ENCODE data around the gene STRA6. TPM values are rescaled to one million over a fixed set of nuclear protein-coding genes. Genes with fewer than 3 reads are reported as not detected.
"Not testable (repeated sequence)": the region's sequence is repeated elsewhere in the genome, so short reads cannot be mapped to it uniquely, and the experiment has no call there.

The STRA6 gene
- total RNA-seq, 2 donors from 2014 or later = not detected

DNA sequence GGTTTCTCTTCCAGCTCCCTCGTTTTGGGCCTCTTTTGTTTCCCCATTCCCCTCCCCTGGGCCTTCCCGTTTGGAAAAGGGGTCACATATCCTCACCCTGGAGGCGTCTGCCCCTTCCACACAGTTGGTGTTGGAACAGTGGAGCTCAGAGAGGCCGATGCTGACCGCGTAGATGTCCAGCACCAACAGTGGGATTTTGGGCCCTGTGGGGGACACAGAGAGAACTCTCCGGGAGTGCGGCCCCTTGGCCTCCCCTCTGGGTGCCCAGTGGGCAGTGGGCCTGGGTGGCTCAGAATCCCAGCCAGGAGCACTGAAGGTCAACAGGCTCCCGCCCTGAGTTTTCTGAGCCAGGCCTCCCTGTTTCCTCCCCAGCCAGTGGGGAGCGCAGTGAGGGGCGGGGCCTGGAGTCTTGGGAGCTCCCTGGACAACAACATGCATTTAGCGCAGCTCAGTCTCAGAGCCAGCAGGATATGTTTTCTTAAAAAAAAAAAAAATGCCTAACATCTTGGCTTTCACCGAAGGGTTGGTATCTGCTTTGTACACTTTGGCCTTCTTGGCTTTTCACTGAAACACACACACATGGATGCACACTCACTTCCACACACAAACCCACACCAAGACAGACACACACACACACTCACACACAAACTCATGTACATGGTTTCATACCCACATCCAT lies 29.7 kb downstream of the STRA6 start:
- no peak overlapping the region for H3K4me3 Mint-ChIP-seq
- H3K36me3 Mint-ChIP-seq (ENCODE audit: low read depth) = no peaks in the 10 kb centered on the region
- H3K4me1 Mint-ChIP-seq = no peaks in the 10 kb centered on the region
- H3K27ac Mint-ChIP-seq = no peak overlapping the region
- no peak for ATAC-seq (replicated peaks)
- H3K27me3 Mint-ChIP-seq = peaks cover 12% of the 10 kb centered on the region
- H3K9me3 Mint-ChIP-seq = no peaks in the 10 kb centered on the region

DNA sequence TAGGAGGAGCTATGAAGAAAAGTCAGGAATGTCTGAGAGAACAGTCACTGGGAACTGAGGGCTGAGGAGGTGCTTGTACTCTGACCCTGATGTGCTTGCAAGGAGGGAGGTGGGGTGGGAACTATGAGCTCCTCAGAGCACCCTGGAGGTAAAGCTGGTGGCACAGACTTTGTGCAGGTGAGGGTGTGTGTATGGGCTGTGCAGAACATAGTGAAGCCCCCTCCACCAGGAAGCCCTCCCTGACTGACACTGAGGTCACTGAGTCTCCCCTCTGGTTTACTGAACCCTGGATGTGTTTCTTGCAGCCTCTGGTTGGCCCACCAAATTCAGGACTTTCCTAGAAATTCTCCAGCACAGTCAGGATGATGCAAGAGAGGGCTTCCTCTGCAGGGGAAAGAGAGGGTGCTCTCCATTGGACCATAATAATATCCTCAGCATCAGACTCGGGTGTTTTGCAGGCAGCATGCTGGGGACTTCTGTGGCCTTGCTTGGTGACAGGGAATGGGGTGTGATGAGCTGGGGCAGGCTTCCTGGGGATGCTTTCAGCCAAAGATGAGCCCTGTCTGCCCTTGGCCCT lies 30.5 kb downstream of the STRA6 start:
- Mint-ChIP-seq H3K4me1 (no peaks in the 10 kb centered on the region), H3K4me3 (no peak overlapping the region), H3K27ac (no peak overlapping the region), H3K27me3 (peaks cover 12% of the 10 kb centered on the region), H3K9me3 (no peaks in the 10 kb centered on the region), H3K36me3 (ENCODE audit: low read depth) (no peaks in the 10 kb centered on the region)
- no peak for ATAC-seq (replicated peaks)

DNA sequence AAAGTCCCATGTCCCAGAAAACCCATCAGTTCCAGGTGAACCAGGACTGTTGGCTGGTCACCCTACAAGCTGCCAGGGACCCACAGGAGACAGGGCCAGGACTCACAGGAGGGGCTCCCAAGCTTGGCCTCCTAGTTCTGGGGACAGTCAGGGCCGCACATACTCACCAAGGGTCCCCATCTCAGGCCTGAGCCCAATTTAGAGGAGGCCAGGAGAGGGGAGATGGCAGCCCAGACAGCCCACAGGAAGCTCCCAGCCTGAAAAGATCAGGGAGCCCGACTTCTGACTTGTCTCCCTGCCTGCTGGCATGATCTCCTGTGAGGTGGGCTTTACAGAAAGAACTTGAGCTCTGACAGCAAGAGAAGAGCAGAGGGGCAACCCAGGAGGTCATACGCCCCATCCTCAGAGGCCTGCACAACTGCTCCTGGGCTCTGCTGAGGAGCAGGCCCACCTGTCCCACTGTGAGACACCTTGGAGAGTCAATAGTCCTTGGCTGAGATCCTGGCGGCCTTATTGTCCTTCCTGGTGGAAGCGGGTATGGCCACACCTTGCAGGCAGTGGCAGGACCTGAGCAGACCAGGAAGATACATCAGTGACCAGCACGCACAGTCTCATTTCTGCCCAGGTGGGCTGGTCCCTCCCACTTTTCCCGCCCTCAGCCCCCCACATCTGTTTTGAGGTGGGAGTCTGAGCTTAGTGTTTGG lies 31.6 kb downstream of the STRA6 start:
- Mint-ChIP-seq H3K4me1 (no peaks in the 10 kb centered on the region), H3K27me3 (peaks cover 12% of the 10 kb centered on the region), H3K4me3 (no peak overlapping the region), H3K9me3 (no peaks in the 10 kb centered on the region), H3K36me3 (ENCODE audit: low read depth) (no peaks in the 10 kb centered on the region), H3K27ac (no peak overlapping the region)
- ATAC-seq (replicated peaks) = no peak

DNA sequence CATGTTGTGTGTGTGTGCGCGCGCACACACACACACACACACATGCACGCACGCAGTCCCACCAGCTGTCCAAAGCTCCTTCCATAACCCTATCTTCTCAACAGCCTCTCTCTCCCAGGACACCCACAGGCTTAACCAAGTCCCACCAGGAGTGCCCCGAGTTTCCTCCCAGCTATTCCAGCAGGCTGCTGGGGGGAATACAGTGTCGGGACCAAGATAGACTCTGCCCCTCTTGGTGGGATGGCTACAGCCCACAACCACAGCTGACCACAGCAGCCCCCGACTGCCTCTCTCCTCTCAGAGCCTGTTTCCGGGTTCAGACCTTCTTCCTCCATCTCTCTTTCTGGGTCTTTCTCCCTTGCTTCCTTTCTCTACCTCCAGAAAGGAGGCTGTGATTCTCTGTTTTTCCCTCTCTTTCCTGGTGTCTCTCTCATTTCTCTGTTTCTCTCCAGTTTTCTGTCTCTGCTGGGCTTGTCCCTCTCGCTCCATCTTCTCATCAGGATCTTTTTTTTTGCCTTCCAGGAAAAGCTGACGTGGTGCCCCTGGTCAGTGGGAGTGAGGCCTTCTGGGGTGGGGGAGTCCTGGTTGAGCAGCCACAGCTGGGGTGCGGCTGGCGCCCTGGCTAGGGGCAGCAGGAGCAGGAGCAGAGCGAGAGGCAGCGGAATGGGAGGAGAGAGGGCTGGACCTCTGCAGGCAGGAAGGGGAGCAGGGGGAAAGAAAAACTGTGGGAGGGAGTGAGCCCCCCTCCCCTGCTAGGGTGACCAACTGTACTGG lies 32.3 kb downstream of the STRA6 start:
- H3K4me1 Mint-ChIP-seq = no peaks in the 10 kb centered on the region
- no peak for ATAC-seq (replicated peaks)
- H3K36me3 Mint-ChIP-seq (ENCODE audit: low read depth) = no peaks in the 10 kb centered on the region
- H3K27ac Mint-ChIP-seq = no peak overlapping the region
- H3K4me3 Mint-ChIP-seq = no peak overlapping the region
- peaks cover 15% of the 10 kb centered on the region for H3K27me3 Mint-ChIP-seq
- H3K9me3 Mint-ChIP-seq = no peaks in the 10 kb centered on the region

DNA sequence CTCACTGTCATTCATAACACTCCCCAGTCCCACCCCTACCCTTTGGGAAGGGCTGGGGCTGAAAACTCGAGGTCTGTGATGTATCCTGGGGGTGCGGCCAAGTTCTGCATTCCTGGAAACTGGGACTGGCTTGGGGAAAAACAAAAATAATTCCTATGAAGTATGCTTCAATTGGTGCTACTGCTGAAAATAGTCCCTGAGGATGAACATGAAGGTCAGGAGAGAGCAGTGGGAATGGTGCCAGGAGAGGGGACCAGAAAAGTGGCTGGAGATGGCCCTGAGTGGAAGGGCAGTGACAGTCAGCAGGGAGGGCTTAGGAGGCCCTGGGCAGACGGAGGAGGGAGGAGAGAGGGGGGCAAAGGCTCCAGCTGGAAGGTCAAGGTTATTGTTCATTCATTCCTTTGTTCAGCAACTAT lies 33.9 kb downstream of the STRA6 start:
- no peaks in the 10 kb centered on the region for H3K4me1 Mint-ChIP-seq
- H3K36me3 Mint-ChIP-seq (ENCODE audit: low read depth) = no peaks in the 10 kb centered on the region
- H3K4me3 Mint-ChIP-seq = no peak overlapping the region
- ATAC-seq (replicated peaks) = no peak
- H3K9me3 Mint-ChIP-seq = no peaks in the 10 kb centered on the region
- no peak overlapping the region for H3K27ac Mint-ChIP-seq
- peaks cover 21% of the 10 kb centered on the region for H3K27me3 Mint-ChIP-seq

DNA sequence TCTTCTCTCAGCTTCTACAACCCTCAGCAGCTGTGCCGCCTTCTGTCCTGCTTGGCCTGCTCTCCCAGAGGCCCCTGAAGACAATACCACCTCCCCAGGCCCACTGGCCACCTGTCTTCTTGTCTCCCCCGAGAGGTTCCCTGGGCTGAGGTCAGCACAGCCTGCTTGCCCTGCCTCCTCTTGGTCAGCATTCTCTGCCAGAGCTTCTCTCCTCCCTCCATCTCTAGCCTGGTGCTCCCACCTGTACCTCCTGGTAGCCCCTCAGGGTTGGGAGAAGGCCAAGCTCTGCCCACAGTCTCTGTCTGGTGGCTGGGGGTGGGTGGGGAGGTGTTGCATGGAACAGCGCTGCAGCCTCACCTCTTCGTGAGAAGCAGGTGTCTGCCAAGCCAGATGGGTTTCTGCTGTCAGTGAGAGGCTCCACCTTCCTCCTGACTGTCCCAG lies 34.7 kb downstream of the STRA6 start:
- ATAC-seq (replicated peaks) = no peak
- no peaks in the 10 kb centered on the region for H3K4me1 Mint-ChIP-seq
- peaks cover 25% of the 10 kb centered on the region for H3K27me3 Mint-ChIP-seq
- no peak overlapping the region for H3K27ac Mint-ChIP-seq
- H3K36me3 Mint-ChIP-seq (ENCODE audit: low read depth) = no peaks in the 10 kb centered on the region
- H3K4me3 Mint-ChIP-seq = no peak overlapping the region
- no peaks in the 10 kb centered on the region for H3K9me3 Mint-ChIP-seq

DNA sequence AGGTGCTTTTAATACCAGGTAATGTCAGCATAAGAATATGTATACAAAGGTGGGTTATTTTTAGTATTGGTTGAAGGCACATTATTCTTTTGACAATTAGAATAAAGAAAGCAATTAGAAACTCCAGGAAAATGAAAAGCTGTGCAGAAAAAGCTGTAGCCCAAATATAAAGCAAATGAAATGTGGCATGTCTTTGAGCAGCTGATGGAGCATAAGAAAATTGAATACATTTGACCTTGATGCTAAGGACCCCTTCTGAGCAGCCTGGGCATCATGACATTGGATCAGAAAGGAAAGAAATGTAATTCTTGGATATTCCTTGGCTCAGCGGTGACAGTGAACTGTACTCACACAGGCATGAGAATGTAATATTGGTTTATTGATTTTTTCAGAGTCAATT lies 37.1 kb downstream of the STRA6 start:
- H3K27me3 Mint-ChIP-seq = peaks cover 29% of the 10 kb centered on the region
- no peaks in the 10 kb centered on the region for H3K4me1 Mint-ChIP-seq
- no peaks in the 10 kb centered on the region for H3K36me3 Mint-ChIP-seq (ENCODE audit: low read depth)
- no peaks in the 10 kb centered on the region for H3K9me3 Mint-ChIP-seq
- no peak for ATAC-seq (replicated peaks)
- H3K27ac Mint-ChIP-seq = no peak overlapping the region
- no peak overlapping the region for H3K4me3 Mint-ChIP-seq

DNA sequence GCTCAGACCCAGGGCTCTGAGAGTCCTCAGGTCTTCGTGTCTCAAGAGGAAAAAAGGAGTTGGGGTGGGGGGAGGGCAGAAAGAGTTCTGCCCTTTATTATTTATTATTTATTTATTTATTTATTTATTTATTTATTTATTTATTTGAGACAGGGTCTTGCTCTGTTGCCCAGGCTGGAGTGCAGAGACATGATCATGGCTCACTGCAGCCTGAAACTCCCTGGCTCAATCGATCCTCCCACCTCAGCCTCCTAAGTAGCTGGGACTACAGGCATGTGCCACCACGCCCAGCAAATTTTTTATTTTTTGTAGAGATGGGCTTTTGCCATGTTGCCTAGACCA lies 40.4 kb downstream of the STRA6 start:
- H3K9me3 Mint-ChIP-seq; ATAC-seq (replicated peaks); H3K4me3 Mint-ChIP-seq; H3K36me3 Mint-ChIP-seq (ENCODE audit: low read depth); H3K4me1 Mint-ChIP-seq; H3K27ac Mint-ChIP-seq: not testable (repeated sequence)
- H3K27me3 Mint-ChIP-seq = peaks cover 24% of the 10 kb centered on the region

DNA sequence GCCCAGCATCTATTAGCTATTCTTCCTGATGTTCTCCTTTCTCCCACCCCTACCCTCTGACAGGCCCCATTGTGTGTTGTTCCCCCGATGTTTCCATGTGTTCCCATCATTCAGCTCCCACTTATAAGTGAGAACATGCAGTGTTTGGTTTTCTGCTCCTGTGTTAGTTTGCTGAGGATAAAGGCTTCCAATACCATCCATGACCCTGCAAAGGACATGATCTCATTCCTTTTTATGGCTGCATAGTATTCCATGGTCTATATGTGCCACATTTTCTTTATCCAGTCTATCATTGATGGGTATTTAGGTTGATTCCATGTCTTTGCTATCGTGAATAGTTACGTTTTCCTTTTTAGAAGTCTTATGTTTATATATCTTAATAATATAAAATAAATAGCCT lies 42.2 kb downstream of the STRA6 start:
- H3K9me3 Mint-ChIP-seq; ATAC-seq (replicated peaks): not testable (repeated sequence)

DNA sequence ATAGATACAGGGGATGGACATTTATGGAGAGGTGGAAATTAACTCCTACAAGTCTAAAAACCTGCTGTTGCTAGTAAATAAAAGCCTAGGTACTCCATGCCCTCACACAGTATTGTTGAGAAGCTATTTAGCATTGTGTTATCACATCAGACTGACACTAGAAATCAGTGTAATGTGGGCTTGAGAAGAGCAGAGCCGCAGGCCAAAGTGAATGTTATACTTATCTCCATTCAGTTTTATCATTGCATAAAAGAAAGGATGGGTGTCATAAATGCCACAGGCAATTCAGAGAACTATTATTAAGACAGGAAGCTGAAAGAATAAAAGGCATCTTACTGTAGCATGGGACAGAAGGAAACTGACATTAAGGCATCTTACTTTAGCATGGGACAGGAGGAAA lies 42.8 kb downstream of the STRA6 start:
- no peak overlapping the region for H3K27ac Mint-ChIP-seq
- H3K36me3 Mint-ChIP-seq (ENCODE audit: low read depth) = no peaks in the 10 kb centered on the region

More for the DNA sequence above, 42.2 kb downstream of the STRA6 start:
- not testable (repeated sequence) for H3K27ac Mint-ChIP-seq; H3K4me1 Mint-ChIP-seq; H3K36me3 Mint-ChIP-seq (ENCODE audit: low read depth); H3K4me3 Mint-ChIP-seq
- peaks cover 21% of the 10 kb centered on the region for H3K27me3 Mint-ChIP-seq

DNA sequence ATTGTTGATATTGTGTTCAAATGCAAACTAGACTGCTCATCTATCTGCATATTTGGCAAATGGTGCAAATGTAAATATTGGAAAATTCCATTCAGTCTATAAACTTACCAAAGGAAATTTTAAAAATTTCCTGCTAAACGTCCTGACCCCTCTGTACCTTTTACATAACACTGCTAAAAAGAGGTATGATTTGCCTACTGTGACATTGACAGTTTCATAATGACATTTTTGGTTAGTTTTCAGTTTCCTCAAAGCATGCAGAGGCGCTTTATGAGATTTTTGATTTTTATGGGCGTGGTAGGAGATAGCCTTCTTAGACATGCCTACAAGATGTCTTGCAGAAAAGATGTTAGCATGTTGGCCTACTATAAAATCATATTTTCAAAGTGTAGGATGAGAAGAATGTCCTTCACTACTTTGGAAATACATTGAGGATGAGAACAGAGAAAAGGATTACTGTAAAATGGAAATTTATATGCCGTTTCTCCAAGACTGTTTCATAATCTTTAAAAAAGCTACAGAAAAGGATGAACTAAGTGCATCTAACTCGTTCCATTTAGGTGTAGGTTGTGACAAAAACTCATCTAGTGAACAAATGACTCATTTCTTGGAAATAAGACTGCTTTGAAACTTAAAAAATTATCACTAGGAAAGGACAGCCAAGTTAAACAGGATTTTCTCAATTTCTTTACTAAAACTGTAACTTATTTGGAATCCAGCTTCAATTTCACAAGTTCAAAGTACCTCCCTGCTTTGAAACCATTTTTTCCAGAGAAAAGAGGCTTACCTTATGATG lies 43.5 kb downstream of the STRA6 start:
- peaks cover 3% of the 10 kb centered on the region for H3K4me1 Mint-ChIP-seq
- ATAC-seq (replicated peaks) = peak; percentile 68
- no peak overlapping the region for H3K27ac Mint-ChIP-seq
- H3K4me3 Mint-ChIP-seq = peak overlapping the region; percentile 13
- peaks cover 16% of the 10 kb centered on the region for H3K27me3 Mint-ChIP-seq
- H3K36me3 Mint-ChIP-seq (ENCODE audit: low read depth) = no peaks in the 10 kb centered on the region
- no peaks in the 10 kb centered on the region for H3K9me3 Mint-ChIP-seq

More for the DNA sequence above, 42.8 kb downstream of the STRA6 start:
- peaks cover 3% of the 10 kb centered on the region for H3K4me1 Mint-ChIP-seq
- H3K9me3 Mint-ChIP-seq = no peaks in the 10 kb centered on the region
- H3K27me3 Mint-ChIP-seq = peaks cover 21% of the 10 kb centered on the region
- no peak for ATAC-seq (replicated peaks)
- H3K4me3 Mint-ChIP-seq = no peak overlapping the region

DNA sequence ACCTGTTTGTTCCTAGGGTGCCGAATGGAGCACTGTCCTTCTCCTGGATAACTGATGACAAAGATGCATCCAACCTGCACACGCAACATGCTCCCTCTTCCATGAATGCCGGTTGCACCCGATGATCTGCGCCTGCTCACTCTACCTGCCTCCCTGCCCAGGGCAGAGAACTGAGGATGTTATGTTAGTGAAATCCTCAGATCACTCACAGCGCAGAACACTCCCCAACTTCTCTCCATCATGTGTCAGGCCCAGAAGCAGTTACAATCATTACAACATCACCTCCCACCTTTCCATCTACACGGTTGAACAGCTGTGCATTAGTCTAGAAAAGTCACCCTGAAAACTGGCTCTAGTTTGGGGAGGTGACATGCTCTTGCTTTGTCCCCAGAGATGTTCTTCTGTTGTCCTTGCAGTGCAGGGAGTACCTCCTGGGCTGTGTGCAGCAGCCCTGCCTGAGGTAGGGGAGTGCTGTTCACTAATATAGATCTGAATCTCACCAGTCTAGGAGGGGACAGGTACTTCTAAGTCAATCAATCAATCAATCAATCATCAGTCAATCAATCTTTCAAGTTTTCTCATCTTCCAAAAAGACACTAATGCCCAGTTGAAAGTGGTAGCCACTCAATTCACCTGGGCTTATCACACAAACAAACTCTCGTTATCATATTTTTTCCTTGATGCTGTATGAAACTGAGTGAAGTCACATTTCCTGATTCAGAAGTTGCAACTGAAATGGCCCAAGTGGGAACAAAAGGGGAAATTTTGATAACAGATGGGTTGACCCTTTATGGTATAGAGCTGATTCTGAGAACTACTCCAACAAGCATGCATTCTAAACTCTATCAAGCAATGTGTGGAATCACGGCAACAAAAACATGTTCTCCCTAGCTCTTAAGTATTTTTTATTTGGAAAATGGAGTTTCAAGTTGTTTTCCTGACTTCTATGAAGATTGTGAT lies 44.4 kb downstream of the STRA6 start:
- Mint-ChIP-seq H3K4me1 (peaks cover 3% of the 10 kb centered on the region), H3K27me3 (peaks cover 19% of the 10 kb centered on the region)

DNA sequence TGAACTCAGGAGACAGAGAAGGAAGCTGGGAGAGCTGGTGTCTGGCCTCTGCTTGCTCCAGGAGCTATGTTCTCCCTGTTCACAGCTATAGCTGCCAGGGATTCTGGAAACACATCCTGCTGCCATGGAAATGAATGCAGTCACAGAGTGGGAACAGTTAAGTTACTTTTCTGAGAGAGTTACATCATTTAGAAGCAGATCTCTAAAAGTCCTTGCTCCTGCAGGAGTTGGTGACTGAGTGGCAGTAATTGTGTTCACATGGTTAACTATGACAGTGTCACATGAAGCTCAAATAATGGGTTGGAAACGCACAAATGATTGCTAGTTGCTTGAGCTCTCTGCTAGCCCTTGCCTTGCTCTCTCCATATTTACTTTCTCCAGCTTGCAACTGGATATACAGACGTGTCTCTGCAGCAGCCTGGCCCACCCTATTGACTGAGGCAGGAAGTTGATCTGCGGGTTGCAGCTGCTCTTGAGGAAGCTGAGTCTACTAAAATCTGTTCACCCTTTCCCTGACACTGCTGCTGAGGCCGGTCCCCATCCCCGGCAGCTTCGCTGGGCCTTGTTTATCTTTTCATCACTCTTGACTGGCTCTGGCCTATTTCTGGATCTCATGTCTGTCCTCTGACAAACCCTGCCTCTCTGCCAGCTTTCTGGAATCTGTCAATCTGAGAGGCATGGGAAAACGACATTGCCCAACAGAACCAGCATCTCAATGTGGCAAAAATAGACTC lies 45.7 kb downstream of the STRA6 start:
- H3K27me3 Mint-ChIP-seq = peaks cover 16% of the 10 kb centered on the region
- no peak for ATAC-seq (replicated peaks)
- H3K27ac Mint-ChIP-seq = no peak overlapping the region
- no peaks in the 10 kb centered on the region for H3K9me3 Mint-ChIP-seq
- no peak overlapping the region for H3K4me3 Mint-ChIP-seq
- peaks cover 3% of the 10 kb centered on the region for H3K4me1 Mint-ChIP-seq
- H3K36me3 Mint-ChIP-seq (ENCODE audit: low read depth) = no peaks in the 10 kb centered on the region

More for the DNA sequence above, 44.4 kb downstream of the STRA6 start:
- Mint-ChIP-seq H3K9me3 (no peaks in the 10 kb centered on the region), H3K27ac (no peak overlapping the region), H3K4me3 (no peak overlapping the region), H3K36me3 (ENCODE audit: low read depth) (no peaks in the 10 kb centered on the region)
- no peak for ATAC-seq (replicated peaks)
